Neural progenitor cell (in vitro differentiated cells): ENCODE data around the gene SSH3.

Experiments
- CTCF ChIP-seq: fragments of 200-600 bp; sonication (generic); IDR thresholded peaks from 2 replicates; pipeline ENCODE4 v1.5.1; 2017; ENCODE audit warnings: antibody characterized with exemption, mild to moderate bottlenecking
- EZH2 ChIP-seq: fragments of 200-600 bp; sonication (generic); IDR thresholded peaks from 2 replicates; pipeline ENCODE4 v1.6.1; 2017; ENCODE audit warnings: antibody characterized with exemption, mild to moderate bottlenecking, moderate library complexity
- EZH2phosphoT487 ChIP-seq: fragments of 200-600 bp; sonication (generic); IDR thresholded peaks from 2 replicates; pipeline ENCODE4 v1.6.1; 2017; ENCODE audit warnings: antibody characterized with exemption

DNA sequence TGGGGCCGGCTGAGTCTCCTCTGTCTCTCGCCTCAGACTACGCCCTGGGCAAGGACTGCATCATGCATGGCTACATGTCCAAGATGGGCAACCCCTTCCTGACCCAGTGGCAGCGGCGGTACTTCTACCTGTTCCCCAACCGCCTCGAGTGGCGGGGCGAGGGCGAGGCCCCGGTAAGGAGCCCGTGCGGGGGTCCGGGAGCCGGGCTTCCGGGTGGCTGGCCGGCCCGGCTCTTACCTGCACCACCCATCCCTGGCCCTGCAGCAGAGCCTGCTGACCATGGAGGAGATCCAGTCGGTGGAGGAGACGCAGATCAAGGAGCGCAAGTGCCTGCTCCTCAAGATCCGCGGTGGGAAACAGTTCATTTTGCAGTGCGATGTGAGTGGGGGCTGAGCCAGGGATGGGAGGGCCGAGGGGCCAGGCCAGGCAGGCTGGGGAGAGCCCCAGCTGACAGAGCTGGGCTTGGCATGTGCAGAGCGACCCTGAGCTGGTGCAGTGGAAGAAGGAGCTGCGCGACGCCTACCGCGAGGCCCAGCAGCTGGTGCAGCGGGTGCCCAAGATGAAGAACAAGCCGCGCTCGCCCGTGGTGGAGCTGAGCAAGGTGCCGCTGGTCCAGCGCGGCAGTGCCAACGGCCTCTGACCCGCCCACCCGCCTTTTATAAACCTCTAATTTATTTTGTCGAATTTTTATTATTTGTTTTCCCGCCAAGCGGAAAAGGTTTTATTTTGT lies 18.4 kb upstream of the SSH3 start:
- no peak for TF ChIP-seq CTCF
- TF ChIP-seq EZH2phosphoT487 = no peak
- TF ChIP-seq EZH2 = no peak
